ENCODE data around the gene SYNPR.
"Not testable (repeated sequence)": the region's sequence is repeated elsewhere in the genome, so short reads cannot be mapped to it uniquely, and the experiment has no call there.

SYNPR gene

GRCh38 chr3:63242124-63242523 is 36.0 kb upstream of the SYNPR start:
- TF ChIP-seq CTCF (conservative IDR thresholded peaks at IDR 0.05; ENCODE audit: low read length), result no peak
- DNase-seq (ENCODE audit: low read depth), result no peak
- H3K4me3 ChIP-seq (ENCODE audit: low read length), result no peak overlapping the region

- no peak overlapping the region for H3K4me3 ChIP-seq (ENCODE audit: low read length)
- TF ChIP-seq CTCF (conservative IDR thresholded peaks at IDR 0.05; ENCODE audit: low read length), result no peak
- DNase-seq (ENCODE audit: low read depth), result no peak
Observed at GRCh38 chr3:63244486-63244885, 33.6 kb upstream of the SYNPR start.

- no peak overlapping the region for H3K4me3 ChIP-seq (ENCODE audit: low read length)
- TF ChIP-seq CTCF (conservative IDR thresholded peaks at IDR 0.05; ENCODE audit: low read length), result no peak
- DNase-seq (ENCODE audit: low read depth), result no peak
Observed at GRCh38 chr3:63245726-63246241, 32.3 kb upstream of the SYNPR start.

GRCh38 chr3:63248015-63248414 is 30.1 kb upstream of the SYNPR start:
- no peak for DNase-seq (ENCODE audit: low read depth)
- H3K4me3 ChIP-seq (ENCODE audit: low read length), result no peak overlapping the region
- TF ChIP-seq CTCF (conservative IDR thresholded peaks at IDR 0.05; ENCODE audit: low read length), result no peak

GRCh38 chr3:63251499-63251898 is 26.6 kb upstream of the SYNPR start:
- no peak for TF ChIP-seq CTCF (conservative IDR thresholded peaks at IDR 0.05; ENCODE audit: low read length)
- H3K4me3 ChIP-seq (ENCODE audit: low read length), result no peak overlapping the region
- DNase-seq (ENCODE audit: low read depth), result no peak

GRCh38 chr3:63255819-63256218 is 22.3 kb upstream of the SYNPR start:
- H3K4me3 ChIP-seq (ENCODE audit: low read length); DNase-seq (ENCODE audit: low read depth): not testable (repeated sequence)

- no peak overlapping the region for H3K4me3 ChIP-seq (ENCODE audit: low read length)
- DNase-seq (ENCODE audit: low read depth), result no peak
- TF ChIP-seq CTCF (conservative IDR thresholded peaks at IDR 0.05; ENCODE audit: low read length), result no peak
Observed at GRCh38 chr3:63264716-63265115, 13.4 kb upstream of the SYNPR start.

- no peak for TF ChIP-seq CTCF (conservative IDR thresholded peaks at IDR 0.05; ENCODE audit: low read length)
- DNase-seq (ENCODE audit: low read depth), result no peak
- no peak overlapping the region for H3K4me3 ChIP-seq (ENCODE audit: low read length)
Observed at GRCh38 chr3:63274359-63274758, 3.7 kb upstream of the SYNPR start.
